Stimulated activated naive CD8-positive, alpha-beta T cell treated with anti-CD3 and anti-CD28 coated beads, Interleukin-15, Interleukin-2, amounts not matched to agents 100 ng/mL and 50 ng/mL, for 24 hours (primary cell): ENCODE measurements around the gene CRYBG3.

Experiments used
- H3K27ac Mint-ChIP-seq: one replicate; pipeline ENCODE4 v1.8.0; 2021; ENCODE audit warnings: mild to moderate bottlenecking, mixed read lengths
- H3K27me3 Mint-ChIP-seq: one replicate; pipeline ENCODE4 v1.8.0; 2021; ENCODE audit warnings: mixed read lengths
- H3K36me3 Mint-ChIP-seq: one replicate; pipeline ENCODE4 v1.8.0; 2021; ENCODE audit warnings: low read depth, mixed read lengths
- H3K4me1 Mint-ChIP-seq: one replicate; pipeline ENCODE4 v1.8.0; 2021; ENCODE audit warnings: low read depth, mixed read lengths
- H3K4me3 Mint-ChIP-seq: one replicate; pipeline ENCODE4 v1.8.0; 2021; ENCODE audit warnings: mild to moderate bottlenecking, mixed read lengths
- H3K9me3 Mint-ChIP-seq: one replicate; pipeline ENCODE4 v1.8.0; 2021; ENCODE audit warnings: mixed read lengths

Gene CRYBG3

DNA sequence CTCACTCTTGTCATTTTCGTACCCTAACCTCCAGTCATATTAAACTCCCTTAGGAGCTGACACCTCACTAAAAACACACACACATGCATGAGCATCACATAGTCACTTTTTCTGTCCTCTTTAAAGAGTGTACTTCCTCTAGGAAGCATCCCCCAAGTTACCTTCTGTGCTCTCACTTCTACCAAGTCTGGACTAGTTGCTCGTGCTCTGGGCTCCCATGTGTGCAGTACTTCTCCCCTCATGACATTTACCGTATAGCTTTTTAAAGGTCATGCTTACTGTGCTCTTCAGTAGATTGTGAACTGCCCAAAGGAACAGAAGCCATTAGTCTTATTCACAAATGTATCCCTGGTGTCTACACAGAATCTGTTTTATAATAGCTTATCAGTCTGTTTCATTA is 42.0 kb downstream of the CRYBG3 start:
- Mint-ChIP-seq H3K4me3 (no peak overlapping the region), H3K4me1 (no peaks in the 10 kb centered on the region), H3K36me3 (no peaks in the 10 kb centered on the region), H3K9me3 (no peaks in the 10 kb centered on the region), H3K27me3 (no peaks in the 10 kb centered on the region), H3K27ac (no peak overlapping the region)

DNA sequence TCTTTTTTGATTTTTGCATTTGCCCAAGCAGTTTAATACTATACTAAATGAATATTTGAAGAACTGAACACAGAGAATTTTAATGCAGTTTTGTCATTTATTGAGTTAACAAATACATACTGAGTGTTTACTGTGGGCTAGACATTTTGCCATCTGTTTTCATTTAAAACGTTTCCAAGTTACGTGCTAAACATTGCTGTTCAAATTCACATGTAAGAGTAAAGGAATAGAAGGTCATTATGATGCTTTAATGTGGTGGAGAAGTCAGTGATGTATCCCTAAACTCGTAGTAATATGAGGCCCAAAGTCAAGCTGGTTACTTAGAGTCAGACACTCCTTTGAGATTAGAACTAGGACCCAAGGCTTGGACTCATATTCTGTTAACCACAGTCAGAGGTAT is 49.4 kb downstream of the CRYBG3 start:
- Mint-ChIP-seq H3K4me1 (peaks cover 26% of the 10 kb centered on the region), H3K27ac (peak overlapping the region; percentile 46), H3K4me3 (no peak overlapping the region), H3K9me3 (no peaks in the 10 kb centered on the region), H3K36me3 (peaks cover 9% of the 10 kb centered on the region), H3K27me3 (no peaks in the 10 kb centered on the region)

DNA sequence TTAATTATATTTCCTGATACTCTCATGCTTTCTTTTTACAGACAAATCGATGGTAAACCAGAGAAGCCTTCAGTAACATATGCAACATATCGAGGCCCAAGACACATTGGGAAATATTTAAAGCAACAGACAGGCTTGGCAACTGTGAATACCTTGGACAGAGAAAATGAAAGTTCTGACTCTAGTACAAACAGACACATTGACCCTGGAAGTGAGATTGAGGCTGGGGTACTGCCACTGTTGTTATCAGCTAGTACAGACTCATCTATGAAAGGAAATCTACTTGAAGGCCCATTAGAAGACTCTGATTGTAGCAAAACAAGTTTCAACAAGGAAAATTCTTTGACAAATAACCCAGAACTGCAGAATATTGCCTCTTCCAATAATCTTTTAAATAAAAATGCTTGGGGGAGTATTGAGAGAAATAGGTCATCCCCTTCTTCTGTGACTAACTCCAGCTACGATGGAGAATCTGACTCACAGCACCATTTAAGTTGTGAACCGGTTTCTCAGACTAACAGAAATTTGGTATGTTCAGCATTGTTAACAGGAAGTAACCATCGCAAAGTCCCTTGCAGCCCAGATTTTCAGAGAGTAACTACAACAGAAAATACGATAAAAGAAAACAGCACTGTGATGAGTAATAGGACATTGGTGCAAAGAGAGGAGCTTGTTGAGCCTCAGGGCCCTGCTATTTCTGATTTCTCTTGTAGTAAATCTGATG is 50.2 kb downstream of the CRYBG3 start:
- H3K27me3 Mint-ChIP-seq, result no peaks in the 10 kb centered on the region
- peaks cover 26% of the 10 kb centered on the region for H3K4me1 Mint-ChIP-seq
- no peaks in the 10 kb centered on the region for H3K9me3 Mint-ChIP-seq
- H3K27ac Mint-ChIP-seq, result peak overlapping the region; percentile 80
- H3K4me3 Mint-ChIP-seq, result peak overlapping the region; percentile 53
- peaks cover 9% of the 10 kb centered on the region for H3K36me3 Mint-ChIP-seq

DNA sequence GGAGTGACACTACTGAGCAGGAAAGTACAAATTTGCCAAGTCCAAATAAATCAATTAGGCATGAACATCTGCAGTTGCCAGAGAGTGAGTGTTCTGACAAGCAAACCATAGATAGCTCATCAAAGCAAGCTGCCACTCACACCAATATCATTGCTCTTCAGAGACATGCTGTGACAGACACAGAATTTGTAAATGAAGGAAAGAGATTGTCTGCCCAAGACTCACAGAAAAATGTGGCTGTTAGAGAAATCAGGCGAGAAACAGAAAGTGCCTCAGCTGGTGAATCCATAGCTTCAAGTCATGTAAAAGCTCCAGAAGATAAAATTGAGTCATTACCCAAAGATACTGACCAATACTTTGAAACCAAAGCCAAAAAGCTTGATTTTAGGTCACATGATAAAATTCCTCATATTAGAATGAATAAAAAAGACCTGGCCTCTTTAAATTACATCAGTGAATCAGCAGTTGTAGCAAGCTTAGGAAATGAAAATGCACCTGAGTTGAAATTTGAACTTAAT is 50.8 kb downstream of the CRYBG3 start:
- Mint-ChIP-seq H3K27ac (peak overlapping the region; percentile 80), H3K4me3 (peak overlapping the region; percentile 53), H3K27me3 (no peaks in the 10 kb centered on the region), H3K36me3 (peaks cover 9% of the 10 kb centered on the region), H3K4me1 (peaks cover 26% of the 10 kb centered on the region), H3K9me3 (no peaks in the 10 kb centered on the region)

DNA sequence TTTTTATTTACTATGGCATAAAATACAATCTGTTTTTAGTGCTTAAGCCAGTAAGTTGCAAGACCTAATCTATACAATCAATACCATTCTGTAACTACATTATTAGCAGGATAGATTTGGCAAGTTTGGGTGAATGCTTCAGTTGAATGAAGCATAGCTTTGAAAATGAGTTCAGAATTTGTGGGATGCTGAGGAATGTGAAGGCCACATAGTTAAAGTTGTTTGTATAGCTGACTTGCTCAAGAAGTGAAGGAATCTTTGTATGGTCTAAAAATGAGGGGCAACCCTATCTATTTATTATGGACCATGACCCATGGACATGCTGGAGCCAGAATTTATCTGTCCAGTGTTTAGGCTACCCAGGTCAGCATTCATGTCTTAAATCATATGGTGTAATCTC is 58.5 kb downstream of the CRYBG3 start:
- H3K27me3 Mint-ChIP-seq, result no peaks in the 10 kb centered on the region
- no peak overlapping the region for H3K27ac Mint-ChIP-seq
- H3K36me3 Mint-ChIP-seq, result no peaks in the 10 kb centered on the region
- no peak overlapping the region for H3K4me3 Mint-ChIP-seq
- peaks cover 18% of the 10 kb centered on the region for H3K4me1 Mint-ChIP-seq
- H3K9me3 Mint-ChIP-seq, result no peaks in the 10 kb centered on the region

DNA sequence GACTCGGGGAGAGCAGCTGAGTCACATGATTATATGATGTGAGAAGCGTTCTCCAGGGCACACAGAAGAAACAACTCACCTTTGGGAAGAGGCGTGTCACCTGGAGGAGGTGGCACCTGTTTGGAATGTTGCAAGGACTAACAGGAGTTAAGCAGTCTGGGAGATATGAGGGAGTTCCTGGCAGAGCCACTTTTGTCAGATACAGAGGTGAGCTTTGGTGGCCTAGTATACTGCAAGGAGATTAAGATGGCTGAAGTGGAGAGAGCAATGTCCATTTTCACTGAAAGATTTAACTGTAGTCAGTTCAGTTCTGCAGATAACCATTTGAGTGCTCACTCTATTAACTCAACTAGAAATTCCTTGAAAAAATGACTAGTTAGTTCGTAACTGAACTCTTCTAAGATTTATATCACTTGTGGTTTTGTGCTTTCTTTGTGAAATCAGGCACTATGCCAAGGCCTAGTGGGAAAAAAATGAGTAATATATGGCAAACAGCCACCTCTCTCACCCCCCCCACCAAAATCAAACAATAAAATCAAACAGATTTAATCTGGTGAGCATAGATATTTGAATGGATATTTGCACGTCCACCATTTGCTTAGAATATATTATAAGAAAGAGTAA is 61.3 kb downstream of the CRYBG3 start:
- H3K9me3 Mint-ChIP-seq, result no peaks in the 10 kb centered on the region
- H3K27me3 Mint-ChIP-seq, result no peaks in the 10 kb centered on the region
- no peak overlapping the region for H3K4me3 Mint-ChIP-seq
- peaks cover 18% of the 10 kb centered on the region for H3K4me1 Mint-ChIP-seq
- H3K27ac Mint-ChIP-seq, result peak overlapping the region; percentile 4
- peaks cover 6% of the 10 kb centered on the region for H3K36me3 Mint-ChIP-seq

DNA sequence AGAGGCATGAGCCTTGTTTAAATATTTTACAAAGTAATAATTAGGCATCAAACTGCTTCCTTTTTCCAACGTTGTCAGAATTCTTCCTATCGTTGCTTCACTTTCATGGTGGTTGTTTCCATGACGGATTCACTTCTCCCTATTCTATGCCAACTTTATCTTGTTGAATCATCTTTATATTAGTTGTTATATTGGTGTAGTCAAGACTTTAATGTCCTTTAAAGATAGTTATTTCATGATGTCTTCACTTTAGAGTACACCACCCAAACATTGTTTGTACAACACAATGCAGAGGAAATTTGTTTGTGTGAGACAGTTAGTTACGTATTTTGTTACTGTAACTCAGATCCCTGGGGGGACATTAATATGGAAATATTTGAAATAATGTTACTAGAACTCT is 61.9 kb downstream of the CRYBG3 start:
- Mint-ChIP-seq H3K9me3 (no peaks in the 10 kb centered on the region), H3K27ac (no peak overlapping the region), H3K4me1 (peaks cover 18% of the 10 kb centered on the region), H3K36me3 (peaks cover 6% of the 10 kb centered on the region), H3K4me3 (no peak overlapping the region), H3K27me3 (no peaks in the 10 kb centered on the region)

DNA sequence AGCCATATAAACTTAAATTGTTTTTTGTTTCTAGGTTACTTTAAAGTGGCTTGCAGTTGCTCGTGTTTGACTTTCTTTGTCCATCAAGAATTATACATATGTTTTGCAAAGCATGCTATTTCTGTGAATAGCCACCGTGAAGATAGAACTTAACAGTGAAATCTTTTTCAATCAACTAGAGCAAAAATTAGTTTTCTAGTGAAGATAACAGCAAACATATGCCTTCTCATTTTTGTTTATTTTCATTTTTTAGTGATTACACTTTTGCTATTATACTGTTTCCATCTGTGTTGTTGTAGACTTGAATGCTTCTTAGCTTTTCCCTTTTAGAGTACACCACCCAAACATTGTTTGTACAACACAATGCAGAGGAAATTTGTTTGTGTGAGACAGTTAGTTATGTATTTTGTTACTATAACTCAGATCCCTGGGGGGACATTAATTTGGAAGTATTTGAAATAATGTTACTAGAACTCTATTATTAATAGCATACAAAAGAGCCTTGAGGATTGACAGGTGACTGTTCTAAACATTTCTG is 62.8 kb downstream of the CRYBG3 start:
- Mint-ChIP-seq H3K27ac (no peak overlapping the region), H3K4me3 (no peak overlapping the region), H3K4me1 (peaks cover 18% of the 10 kb centered on the region), H3K27me3 (no peaks in the 10 kb centered on the region), H3K9me3 (no peaks in the 10 kb centered on the region), H3K36me3 (peaks cover 6% of the 10 kb centered on the region)

DNA sequence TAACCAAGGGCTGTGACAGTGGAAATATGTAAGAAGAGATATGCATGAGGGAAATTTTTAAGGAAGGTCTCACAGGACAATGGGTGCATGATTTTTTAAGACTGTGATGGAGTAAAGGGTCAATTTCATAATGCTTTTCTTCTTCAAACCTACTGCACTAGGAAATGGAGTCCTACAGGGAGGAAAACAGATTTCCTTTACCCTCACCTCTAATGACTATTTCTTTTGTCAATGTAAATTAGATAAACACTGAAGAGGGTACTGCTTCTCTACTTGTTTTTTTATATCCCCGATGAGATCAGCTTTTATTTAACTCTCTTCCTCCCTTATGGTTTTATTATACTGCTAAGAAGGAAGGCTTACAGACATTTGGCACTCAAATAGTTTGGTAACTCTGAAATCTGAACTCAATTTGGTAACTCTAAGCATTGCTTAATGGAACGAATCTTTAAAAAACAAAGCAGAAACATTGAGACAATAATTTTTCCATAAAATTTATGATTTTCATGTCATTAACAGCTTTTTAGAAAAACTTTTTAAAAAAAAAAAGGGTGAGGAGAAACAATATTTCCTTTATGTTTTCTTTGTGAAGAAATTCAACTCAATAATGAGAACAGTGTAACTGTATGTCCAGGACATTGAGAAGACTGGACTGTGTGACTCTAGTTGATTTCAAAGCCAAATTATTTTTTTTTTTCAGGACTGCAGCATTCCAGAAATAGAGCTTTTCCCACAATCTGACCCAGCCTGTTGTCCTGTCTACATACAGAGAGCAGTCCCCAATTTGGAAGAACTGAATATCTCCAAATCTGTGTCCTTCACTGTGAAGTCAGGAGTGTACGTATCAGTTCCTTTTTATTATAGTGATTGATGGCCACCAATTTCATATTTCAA is 64.4 kb downstream of the CRYBG3 start:
- H3K4me3 Mint-ChIP-seq, result no peak overlapping the region
- H3K27ac Mint-ChIP-seq, result no peak overlapping the region
- H3K27me3 Mint-ChIP-seq, result no peaks in the 10 kb centered on the region
- peaks cover 18% of the 10 kb centered on the region for H3K4me1 Mint-ChIP-seq
- H3K36me3 Mint-ChIP-seq, result peaks cover 6% of the 10 kb centered on the region
- no peaks in the 10 kb centered on the region for H3K9me3 Mint-ChIP-seq

DNA sequence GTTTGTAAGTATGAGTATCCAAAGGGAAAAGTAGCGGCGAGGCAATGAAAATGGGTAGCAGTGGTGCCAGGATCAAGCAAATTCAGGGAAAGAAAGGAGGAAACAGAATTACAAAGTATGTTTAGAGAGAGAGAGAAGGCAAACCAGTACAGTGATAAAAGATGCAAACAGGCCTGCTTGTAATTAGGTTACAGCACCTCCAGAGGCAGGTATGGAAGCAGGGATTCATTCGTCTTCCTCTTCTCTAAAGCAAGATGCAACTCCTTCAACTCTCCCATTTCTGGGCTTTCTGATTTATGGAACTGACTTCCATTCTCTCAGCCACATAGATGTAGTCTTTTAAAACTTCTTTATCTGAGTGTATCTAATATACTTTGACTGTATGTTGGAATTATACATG is 68.0 kb downstream of the CRYBG3 start:
- H3K36me3 Mint-ChIP-seq, result peaks cover 12% of the 10 kb centered on the region
- no peaks in the 10 kb centered on the region for H3K4me1 Mint-ChIP-seq
- H3K4me3 Mint-ChIP-seq, result no peak overlapping the region
- H3K27me3 Mint-ChIP-seq, result no peaks in the 10 kb centered on the region
- H3K9me3 Mint-ChIP-seq, result no peaks in the 10 kb centered on the region
- no peak overlapping the region for H3K27ac Mint-ChIP-seq

DNA sequence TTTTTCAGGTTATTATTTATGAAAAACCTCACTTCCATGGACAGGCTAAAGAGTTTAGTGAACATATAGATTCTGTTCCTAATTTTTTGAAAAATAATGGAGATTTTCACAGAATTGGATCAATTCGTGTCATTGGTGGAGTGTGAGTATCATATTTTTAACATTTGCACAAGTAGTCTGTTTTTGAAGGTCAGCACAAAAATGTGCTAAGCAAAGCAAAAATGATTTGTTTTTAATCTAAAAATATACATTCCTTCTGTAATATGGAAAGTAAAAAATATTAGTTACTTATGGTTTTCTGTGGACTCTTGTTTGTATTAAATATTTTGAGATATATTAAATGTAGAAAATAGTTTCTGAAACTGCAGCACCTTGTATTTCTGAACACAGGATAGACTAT is 71.0 kb downstream of the CRYBG3 start:
- H3K27ac Mint-ChIP-seq, result no peak overlapping the region
- H3K4me1 Mint-ChIP-seq, result no peaks in the 10 kb centered on the region
- H3K36me3 Mint-ChIP-seq, result peaks cover 6% of the 10 kb centered on the region
- no peaks in the 10 kb centered on the region for H3K9me3 Mint-ChIP-seq
- H3K4me3 Mint-ChIP-seq, result no peak overlapping the region
- no peaks in the 10 kb centered on the region for H3K27me3 Mint-ChIP-seq

DNA sequence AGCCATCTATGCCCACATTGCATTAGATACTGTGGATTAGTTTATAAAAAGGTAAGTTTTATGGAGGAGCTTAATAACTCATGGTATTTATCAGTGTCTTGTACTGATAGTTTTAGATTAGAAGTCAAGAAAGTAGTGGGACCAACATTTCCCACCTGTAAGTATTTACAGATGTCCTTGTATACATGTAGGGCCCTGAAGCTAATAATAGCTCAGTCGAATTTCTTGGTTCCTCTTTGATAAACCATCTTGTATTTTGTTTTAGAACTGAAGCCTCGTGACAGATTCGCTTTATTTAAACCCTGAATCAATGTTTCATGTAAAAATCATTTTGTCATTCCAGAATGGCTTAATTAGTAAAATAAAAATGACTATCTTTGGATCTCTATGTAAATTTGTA is 73.4 kb downstream of the CRYBG3 start:
- Mint-ChIP-seq H3K9me3 (no peaks in the 10 kb centered on the region), H3K36me3 (peaks cover 6% of the 10 kb centered on the region), H3K27ac (no peak overlapping the region), H3K4me3 (no peak overlapping the region), H3K27me3 (no peaks in the 10 kb centered on the region), H3K4me1 (no peaks in the 10 kb centered on the region)

DNA sequence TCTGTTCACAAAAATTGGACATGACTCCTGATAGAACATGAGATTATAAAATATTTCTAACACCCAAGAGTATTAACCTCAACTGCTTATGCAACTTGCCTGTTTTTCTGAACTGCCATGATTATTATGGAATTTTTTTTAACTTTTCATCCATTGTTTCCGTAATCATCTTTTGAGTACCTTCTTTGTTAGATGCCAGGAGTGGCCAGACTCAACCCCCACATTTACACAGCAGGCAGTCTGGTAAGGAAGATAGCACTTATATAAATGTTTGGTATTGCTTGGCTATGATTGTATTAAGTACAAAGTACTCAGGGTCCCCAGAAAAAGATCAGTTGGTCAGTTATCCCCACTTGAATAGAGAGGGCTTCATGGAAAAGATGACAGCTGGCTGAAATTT is 74.3 kb downstream of the CRYBG3 start:
- H3K27ac Mint-ChIP-seq, result no peak overlapping the region
- peaks cover 8% of the 10 kb centered on the region for H3K36me3 Mint-ChIP-seq
- H3K9me3 Mint-ChIP-seq, result no peaks in the 10 kb centered on the region
- no peak overlapping the region for H3K4me3 Mint-ChIP-seq
- peaks cover 3% of the 10 kb centered on the region for H3K4me1 Mint-ChIP-seq
- no peaks in the 10 kb centered on the region for H3K27me3 Mint-ChIP-seq

DNA sequence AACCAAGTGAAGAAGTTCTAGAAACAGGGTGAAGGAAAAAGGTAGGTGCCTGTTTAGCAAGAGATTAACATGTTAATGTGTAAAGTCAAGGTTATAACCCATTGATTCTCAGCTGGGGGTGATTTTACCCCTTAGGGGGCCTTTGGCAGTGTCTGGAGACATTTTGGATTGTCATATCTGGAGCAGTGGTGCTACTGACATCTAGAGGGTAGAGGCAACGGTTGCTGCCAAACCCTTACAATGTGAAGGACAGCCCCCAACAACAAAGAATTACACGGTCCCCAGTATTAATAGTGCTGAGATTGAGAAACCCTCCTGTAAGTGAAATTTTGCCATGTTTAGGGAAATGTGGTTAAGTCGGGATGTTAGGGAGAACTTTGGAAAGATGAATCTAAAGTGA is 74.7 kb downstream of the CRYBG3 start:
- H3K36me3 Mint-ChIP-seq, result peaks cover 8% of the 10 kb centered on the region
- H3K9me3 Mint-ChIP-seq, result no peaks in the 10 kb centered on the region
- H3K27ac Mint-ChIP-seq, result no peak overlapping the region
- H3K4me3 Mint-ChIP-seq, result no peak overlapping the region
- peaks cover 3% of the 10 kb centered on the region for H3K4me1 Mint-ChIP-seq
- H3K27me3 Mint-ChIP-seq, result no peaks in the 10 kb centered on the region

DNA sequence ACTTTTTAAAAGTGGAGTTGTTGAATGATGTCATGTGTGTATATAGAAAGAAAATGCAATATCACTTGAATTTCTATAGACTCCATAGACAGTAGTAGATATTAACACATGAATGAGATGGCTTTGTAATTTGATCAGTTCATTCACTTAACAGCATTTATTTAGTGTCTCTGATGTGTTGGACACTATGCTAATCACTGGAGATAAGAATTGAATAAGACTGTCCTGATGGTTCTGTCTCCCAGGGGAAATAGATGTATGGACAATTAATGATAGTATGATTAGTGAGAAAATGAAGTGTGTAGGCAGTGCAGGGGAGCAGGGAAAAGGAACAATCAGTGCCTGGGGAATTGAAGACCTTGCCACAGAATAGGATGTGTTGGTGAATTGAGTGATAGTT is 77.5 kb downstream of the CRYBG3 start:
- H3K4me1 Mint-ChIP-seq, result peaks cover 3% of the 10 kb centered on the region
- no peak overlapping the region for H3K27ac Mint-ChIP-seq
- no peaks in the 10 kb centered on the region for H3K9me3 Mint-ChIP-seq
- no peak overlapping the region for H3K4me3 Mint-ChIP-seq
- peaks cover 3% of the 10 kb centered on the region for H3K36me3 Mint-ChIP-seq
- H3K27me3 Mint-ChIP-seq, result no peaks in the 10 kb centered on the region
